Measurements from ENCODE around the gene SPI1.

Gene SPI1

DNA sequence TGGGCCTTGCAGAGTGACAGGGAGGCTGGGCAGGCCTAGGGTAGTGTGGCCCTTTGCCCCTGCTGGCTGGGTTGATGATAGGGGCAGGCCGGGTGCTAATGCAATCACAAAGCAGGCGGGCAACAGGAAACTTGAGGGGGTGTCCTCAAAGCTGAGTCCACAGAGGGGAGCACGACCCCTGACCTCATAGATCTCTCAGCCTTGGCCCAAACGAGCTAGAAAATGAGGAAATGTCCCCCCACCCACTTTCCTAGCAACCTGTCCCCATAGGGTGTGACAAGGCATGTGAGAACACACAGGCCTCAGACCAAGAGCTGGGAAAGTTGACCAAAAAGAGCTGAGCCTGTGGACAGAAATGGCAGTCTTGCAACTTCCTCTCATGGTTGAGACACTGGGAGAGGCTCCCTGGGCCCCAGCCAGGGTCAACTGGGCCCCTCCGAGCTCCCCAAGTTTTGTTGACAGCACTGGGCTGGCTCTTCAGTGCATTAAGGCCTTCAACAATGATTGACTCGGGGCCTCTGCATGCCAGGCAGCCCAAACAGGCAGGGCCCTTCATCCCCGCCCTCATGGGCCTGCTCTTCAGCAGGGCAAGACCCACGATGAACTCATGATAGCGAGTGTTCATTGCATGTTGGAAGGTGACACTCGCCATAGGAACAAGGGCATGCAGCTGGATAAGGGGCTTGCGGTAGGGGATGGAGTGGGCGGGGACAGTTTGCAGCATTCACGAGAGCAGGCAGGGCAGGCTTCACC lies 9.8 kb upstream of the SPI1 start:
- peak; percentile 23 for DNase-seq

DNA sequence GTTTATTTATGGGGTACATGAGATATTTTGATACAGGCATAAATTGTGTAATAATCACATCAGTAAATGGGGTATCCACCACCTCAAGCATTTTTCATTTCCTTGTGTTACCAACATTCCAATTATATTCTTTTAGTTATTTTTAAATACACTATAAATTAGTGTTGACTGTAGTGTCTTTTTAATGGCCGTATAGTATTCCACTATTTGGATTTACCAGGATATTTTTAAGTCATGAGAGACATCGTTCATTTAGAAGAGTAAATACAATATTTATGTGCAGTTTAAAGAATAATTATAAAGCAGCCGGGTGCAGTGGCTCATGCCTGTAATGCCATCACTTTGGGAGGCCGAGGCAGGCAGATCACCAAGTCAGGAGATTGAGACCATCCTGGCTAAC lies 6.2 kb upstream of the SPI1 start:
- DNase-seq = no peak

DNA sequence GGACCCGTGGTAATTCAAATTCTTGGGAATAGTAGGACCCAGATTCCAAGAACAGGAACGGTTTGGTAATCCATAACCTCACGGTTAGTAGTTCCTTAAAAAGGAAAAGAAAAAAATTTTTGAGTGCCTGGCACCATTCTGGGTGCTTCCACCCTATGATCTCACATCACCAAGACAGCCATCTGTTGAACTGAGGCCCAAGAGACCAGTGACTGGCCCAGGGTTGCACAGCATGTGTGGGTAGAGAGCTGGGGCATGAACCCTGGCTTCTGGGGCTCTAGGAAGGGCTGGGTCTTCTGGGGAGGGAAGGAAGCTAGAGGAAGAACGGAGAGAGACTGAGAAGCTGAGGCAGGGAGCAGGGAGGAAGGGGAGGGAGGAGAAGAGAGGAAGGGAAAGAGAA lies 4.7 kb upstream of the SPI1 start:
- DNase-seq = no peak

DNA sequence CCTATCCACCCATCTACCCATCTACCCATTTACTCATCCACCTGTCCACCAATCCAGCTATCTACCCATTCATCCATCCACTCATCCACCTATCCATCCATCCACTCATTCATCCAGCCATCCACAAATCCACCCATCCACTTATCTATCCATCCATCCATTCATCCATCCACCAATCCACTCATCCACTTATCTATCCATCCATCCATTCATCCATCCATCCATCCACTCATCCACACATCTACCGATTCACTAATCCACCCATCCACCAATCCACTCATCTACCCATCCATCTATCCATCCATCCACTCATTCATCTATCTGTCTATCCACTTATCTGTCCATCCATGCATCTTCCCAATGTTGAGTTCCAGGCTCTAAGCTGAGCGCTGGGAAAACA lies 1.7 kb upstream of the SPI1 start:
- DNase-seq = no peak

DNA sequence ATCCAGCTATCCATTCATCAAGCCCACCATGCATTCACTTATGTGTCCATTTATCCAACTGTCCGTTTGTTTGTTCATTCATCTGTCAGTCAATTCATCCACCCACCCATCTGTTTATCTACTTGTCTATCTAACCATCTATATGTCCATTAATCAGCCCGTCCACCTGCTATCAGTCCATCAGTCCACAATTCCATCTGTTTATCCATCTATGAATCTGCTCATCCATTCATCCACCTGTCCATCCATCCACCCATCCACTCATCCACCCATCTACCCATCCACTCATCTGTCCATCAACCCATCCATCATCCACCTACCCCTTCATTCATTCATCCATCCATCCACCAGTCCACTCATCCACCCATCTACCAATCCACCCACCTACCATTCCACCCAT lies 970 bp upstream of the SPI1 start:
- DNase-seq = no peak

DNA sequence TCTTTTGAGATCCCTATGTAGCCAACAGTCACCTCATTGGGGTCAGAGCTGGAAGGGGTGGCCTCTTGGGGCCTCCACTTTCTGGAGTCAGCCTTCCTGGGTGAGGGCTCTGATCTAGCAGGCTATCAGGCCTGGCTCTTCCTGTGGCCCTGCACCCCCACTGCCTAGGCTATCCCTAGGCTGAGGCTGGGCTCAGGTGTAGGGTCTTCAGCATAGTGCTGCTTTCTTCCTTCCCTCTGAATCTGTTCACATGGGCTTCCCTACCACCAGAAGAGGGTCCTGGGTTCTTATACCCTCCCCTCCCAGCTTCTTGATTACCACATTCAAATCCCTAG lies 456 bp upstream of the SPI1 start:
- DNase-seq = no peak

DNA sequence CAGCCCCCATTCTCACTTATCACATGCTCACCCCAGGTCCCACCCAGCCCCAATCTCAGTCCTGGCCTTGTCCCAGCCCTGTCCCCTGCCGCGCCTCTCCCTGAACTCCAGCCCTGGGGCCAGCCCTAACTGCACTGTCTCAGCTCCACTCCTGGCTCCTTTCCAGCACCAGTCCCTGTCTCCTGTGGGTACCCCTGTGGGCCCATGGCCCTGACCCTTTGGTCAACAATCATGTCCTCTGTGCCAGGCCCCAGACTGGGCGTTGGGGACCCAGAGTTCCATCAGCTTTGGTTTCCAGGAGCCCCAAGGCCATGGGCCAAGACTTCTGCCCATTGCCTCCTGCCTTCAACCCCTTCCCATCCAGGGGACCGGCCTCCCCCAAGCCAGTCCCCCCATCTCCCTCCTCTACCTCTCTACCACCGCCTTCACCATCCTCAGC lies 757 bp downstream of the SPI1 start:
- DNase-seq = no peak

DNA sequence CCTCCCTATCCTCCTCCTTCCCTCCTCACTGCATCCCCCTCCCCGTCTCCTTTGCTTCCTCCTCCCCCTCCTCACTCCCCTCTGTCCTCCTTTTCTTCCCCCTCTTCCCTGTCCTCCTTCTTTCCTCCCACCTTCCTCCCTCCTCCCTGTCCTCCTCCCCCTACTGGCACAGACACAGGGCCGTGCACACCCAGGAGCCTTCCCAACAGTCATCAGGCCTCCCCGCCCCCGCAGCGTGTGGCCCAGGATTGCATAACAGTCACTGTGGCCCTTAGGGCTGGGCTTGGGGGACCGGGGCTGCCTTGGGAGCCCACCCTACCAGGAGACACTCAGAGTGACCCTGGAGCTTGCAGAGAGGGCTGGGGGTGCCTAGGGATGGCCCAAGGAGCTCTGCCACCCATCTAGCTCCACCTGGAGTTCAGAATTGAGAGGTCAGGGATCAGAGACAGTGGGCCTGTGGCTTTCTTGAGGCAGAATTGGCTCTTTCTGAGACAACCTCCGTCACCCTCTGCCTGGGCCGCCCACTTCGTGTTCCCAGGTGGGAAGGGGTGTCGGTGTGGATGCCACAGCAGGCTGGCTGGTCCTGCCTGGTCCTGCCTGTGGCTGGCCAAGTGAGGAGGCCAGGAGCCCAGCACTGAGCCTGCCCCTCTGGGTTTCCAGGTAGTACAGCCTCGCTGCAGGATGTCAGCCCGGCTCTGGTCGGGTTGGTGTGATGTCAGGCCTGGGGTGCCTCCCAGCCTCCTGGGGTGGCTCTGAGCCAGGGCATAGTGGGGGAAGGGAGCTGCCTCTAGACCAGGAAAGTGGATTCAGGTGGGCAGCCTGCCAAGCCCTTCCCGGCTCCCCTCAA lies 1.6 kb downstream of the SPI1 start:
- peak; percentile 13 for DNase-seq

DNA sequence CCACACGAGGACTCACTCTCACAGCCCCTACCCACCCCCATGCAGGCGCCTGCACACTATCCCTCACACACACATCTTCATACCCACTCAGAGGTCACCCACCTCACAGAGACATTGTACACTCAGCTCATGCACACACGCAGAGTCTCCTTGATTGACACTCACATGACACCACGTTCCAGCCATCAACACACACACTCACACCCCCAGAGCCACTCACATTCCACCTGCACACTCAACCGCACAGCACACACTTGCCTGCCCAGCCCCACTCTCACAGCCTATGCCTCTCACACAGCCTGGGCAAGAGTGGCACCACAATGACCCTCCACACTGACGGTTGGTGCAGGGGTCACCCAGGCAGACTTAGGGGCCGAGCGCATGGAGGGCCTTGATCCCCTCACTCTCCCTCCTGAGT lies 2.2 kb downstream of the SPI1 start:
- DNase-seq = no peak

DNA sequence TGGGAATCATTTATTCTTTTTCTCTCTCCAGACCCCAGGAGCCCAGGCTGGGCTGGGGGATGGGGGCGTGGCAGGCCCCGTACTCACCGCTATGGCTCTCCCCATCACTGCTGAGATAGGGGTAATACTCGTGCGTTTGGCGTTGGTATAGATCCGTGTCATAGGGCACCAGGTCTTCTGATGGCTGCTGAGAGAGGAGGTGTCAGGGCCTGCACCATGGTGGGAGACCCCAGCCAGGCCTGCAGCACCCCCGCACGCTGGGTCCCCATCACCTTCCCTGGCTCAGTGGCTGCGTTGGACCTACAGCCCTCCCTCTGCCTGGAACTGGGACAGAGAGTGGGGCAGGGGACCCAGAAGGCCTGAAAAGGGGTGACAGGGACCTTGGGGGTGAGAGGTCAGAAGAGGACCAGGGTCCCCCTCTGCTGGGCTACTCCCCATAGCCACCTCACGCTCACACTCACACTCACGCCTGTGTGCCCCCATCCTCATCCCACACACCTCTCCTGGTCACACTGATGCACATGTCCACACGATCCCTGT lies 2.7 kb downstream of the SPI1 start:
- DNase-seq = no peak

DNA sequence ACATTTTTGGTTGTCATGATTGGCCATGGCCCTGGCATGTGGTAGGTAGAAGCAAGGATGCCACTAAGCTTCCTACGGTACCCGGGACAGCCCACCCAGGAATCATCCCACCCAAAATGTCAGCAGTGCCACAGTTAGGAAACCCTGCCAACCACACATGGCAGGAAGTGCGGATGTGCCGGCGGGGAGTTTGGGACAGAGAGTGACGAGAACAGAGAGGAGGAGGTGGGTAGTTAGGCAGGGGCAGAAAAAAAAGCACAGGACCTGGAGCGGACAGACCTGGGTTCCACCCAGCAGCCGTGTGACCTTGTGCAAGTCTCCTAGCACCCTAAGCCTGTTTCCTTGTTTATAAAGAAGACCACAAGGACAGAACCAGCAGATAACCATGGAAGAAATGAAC lies 3.3 kb downstream of the SPI1 start:
- no peak for DNase-seq

DNA sequence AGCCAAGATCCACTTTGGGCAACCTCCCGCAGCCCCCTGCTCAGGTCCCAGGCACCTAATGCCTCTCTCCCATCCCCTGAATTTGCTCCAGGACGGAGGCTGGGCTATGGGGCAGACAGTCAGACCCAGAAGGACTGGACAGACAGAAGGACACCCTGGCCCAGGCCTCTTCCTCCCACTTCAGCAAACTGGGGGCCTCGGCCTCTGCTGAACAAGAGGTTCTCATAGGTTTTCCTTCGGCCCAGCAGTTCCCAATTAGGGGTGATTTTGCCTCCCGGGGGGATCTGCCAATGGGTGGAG lies 3.7 kb downstream of the SPI1 start:
- no peak for DNase-seq

DNA sequence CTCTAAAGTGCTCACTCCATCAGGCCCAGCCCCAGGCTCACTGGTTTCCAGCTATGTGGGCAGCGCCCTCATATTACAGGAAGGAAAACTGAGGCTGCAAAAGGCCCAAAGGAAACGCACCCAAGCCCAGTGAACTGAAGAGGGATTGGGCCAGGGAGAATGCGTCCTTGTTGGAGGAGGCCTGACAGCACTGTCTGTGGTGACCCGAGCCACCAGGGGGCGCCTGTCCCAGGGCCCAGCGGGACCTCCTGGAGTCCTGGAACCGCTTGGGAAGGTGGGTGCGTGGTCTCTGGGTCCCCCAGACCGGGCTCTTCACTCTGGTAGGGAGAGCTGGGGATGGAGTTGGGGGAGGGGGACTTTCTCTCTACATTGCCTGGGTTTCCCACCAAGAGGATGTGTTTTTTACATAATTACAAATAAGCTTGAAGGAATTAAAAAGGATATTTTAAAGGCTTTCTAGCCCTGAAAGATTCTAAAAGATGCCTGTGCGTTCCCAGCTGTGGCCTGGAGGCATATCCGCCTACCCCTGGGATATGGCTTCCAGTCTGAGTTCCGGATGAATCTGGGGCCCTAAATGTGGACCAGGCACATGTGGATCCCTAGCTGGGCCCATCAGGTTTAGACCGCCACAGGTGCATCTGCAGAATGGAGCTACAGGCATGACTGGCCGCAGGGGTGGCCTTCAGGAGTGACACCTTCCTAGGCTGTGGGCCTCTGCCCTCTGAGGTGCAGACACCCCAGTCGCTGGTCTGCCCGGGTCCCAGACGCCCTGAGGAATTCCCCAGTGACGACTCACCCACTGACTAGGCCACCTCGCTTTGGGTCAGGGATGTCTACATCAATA lies 4.2 kb downstream of the SPI1 start:
- DNase-seq = no peak

DNA sequence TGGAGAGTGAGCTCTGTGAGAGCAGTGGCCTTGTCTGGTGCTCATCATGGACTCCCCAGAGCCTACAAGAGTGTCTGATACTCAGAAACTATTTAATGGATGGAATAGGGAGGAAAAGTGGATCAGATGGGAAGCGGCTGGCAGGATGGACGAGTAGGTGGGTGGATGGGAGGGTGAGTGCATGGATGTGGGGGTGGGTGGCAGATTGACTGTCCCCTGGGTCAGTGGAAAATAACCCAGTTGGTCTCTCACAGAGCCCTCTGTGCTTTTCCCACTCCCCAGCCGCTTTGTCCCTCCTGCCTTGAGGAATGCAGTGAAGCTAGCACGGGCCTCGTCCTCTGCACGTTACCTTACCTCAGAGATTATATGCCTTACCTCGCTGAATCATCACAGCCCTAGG lies 5.9 kb downstream of the SPI1 start:
- no peak for DNase-seq

DNA sequence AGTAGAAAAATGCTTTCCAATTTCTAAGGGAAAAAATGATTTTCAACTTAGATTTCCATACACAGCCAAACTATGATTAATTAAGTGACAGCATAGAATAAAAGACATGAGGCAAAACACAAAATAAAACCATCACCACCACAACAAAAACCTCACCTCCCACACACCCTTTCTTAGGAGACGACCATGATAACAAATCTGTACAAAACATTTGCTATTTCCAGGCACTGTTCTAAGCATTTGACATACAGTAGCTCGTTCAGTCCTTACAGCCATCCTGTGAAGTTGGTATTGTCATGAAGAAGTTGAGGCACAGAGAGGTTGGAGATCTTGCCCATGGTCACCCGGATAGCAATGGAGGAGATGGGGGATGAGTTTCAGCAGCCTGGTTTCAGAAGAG lies 8.7 kb downstream of the SPI1 start:
- DNase-seq = no peak

DNA sequence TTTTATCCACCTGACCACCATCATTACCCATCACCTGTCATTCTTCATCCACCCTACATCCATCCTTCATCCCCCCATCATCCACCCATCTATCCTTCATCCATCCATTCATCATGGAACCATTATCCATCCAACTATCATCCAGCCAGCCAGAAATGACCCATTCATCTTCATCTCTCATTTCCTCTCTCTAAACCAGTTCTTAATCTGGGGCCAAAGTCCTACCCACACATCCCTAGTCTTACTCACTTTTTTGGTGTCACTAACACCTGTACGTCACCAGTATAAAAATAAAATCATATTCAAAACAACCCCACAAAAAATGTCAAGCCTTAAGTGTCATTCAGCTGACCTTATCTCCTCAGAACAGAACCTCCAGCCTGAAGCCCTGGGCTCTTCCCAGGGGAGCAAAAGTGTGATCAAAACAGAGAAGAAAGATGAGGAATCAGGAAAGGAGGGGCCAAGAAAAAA lies 12.3 kb downstream of the SPI1 start:
- no peak for DNase-seq

DNA sequence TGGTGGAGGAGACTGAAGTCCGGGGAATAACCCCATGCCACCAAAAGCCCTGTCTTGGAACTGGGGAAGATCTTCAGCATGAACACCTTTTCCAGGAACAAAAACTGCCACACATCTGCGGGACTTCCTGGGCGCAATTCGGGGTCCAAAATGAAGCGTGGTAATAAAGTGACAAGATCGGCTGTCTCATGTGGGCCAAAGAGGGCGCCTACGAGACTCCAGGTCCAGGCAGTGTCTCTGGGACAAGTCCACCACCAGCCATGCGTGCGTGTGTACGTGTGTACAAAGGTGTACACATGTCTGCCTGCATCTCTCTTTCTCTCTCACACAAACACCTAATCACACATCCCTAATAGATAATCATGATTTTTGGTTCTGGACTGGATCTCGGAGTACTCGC lies 16.9 kb downstream of the SPI1 start:
- no peak for DNase-seq

DNA sequence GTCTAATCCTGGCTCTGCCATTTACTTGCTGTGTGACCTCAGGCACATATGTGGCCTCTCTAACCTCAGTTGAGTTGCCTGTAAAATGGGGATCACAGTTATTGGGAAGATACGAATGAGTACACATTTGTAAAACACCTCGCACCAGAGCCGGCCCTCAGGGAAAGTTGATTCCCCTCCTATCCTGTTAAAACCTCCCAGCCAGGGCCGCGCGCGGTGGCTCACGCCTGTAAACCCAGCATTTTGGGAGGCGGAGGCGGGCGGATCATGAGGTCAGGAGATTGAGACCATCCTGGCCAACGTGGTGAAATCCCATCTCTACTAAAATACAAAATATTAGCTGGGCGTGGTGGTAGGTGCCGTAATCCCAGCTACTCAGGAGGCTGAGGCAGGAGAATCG lies 18.0 kb downstream of the SPI1 start:
- no peak for DNase-seq

DNA sequence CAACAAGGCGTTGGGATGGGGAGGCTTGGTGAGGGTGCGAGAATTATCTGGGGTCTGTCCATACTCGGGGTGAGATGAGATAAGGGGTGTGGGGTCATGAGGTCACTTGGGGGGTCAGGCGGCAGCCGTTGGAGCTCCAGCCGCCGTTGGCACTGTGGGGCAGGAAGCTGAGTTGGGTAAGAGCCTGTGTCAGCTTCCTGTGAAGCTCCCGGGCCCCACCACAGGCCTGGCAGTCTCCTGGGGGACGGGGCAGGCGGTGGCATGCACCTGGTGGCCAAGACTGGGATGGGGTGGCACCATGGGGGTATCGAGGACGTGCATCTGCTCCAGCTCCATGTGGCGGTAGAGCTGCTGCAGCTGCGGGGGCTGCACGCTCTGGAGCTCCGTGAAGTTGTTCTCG lies 18.8 kb downstream of the SPI1 start:
- no peak for DNase-seq

DNA sequence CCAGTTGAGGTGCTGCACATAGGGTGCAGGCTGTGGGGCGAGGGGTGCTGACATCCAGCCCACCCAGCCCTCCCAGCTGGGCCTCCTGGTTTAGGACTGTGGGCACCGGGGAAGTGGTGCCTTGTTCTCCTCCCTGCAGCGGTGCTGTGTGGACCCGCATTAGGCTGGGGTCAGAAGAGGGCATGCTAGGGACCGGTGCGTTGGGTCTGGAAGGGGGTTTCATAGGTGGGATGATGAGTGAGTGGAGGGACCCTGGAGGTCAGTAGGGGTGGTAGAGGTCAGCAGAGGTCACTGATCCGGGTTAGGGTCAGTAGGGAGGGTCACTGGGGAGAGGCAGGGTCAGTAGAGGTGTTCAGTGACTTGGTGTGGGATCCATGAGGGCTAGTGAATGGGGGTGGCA lies 19.2 kb downstream of the SPI1 start:
- DNase-seq = no peak

DNA sequence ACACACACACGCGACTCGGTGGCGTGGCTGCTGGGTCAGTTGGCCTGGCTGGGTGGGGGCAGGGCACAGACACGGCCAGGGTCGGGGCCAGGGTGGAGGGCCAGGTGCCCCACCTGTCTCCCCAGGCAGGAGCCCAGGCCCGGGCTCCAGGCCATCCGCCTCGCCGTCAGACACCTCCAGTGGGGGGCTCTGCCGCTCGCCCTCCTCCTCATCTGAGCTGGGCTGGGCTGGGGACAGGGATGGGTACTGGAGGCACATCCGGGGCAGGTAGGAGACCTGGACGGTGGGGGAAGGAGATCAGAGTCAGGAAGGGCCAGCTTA lies 19.7 kb downstream of the SPI1 start:
- DNase-seq = no peak

DNA sequence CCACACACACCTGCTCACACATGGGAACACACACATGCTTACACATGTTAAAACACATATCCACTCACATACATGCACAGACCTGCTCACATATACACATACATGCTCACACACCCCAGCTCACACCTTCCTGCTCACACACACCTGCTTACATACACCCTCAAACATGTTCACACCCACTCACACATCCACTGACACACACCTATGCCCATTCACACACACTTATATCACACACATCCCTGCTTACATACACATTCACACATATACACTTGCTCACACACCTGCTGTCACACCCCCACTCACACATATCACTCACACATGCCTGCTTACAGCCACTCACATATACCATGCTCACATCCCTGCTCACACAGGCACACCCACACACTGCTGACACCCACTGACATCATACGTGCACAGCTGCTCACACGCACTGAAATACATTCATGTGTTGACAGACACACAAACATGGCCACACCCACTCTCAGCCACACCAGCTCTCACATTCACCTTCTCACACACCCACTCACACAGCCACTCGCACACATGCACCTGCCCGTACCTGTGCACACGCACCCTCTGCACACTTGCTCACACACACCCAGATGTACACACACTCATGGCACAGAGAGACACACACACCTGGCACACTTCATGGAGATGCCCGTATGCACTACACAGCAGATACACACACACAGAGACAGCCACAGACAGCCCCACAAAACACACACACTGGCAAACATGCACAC lies 20.2 kb downstream of the SPI1 start:
- DNase-seq = no peak

DNA sequence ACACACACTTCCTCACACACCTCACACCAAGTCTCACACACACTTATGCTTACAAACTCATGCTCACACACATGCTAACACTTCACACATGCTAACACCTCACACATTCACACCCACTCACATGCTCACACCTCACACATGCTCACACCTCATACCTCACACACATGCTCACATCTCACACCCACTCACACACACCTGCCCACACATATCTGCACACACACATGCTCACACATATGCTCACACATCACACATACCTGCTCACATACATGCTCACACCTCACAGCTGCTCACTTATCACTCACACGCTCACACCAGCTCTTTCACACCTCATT lies 21.4 kb downstream of the SPI1 start:
- DNase-seq = no peak
